HCT116 (cell line): ENCODE data around the gene DZIP1L.

ENCODE experiments used
- CEBPB ChIP-seq: IDR thresholded peaks from 2 replicates; pipeline ENCODE4 v1.6.1; 2012; ENCODE audit warnings: low read depth
- EZH2 ChIP-seq: fragments of 200-600 bp; sonication (generic); IDR thresholded peaks from 2 replicates; pipeline ENCODE4 v1.6.1; 2017; ENCODE audit warnings: antibody characterized with exemption, mixed run types
- EZH2phosphoT487 ChIP-seq: fragments of 200-600 bp; IDR thresholded peaks from 2 replicates; pipeline ENCODE4 v1.6.1; 2018; ENCODE audit warnings: antibody characterized with exemption, borderline replicate concordance
- POLR2A ChIP-seq: IDR thresholded peaks from 2 replicates; pipeline ENCODE4 v1.7.0; 2011; ENCODE audit warnings: borderline replicate concordance; ENCODE audit not compliant: insufficient read depth, insufficient read length; ENCODE audit errors: extremely low read depth
- POLR2AphosphoS5 ChIP-seq: IDR thresholded peaks from 2 replicates; pipeline ENCODE4 v1.6.1; 2011; ENCODE audit warnings: mild to moderate bottlenecking, low read depth, low read length, moderate library complexity
- RAD21 ChIP-seq: IDR thresholded peaks from 2 replicates; pipeline ENCODE4 v1.6.1; 2012; ENCODE audit warnings: low read depth, mild to moderate bottlenecking
- SP1 ChIP-seq: IDR thresholded peaks from 2 replicates; pipeline ENCODE4 v1.6.1; 2012; ENCODE audit warnings: low read depth
- SRF ChIP-seq: IDR thresholded peaks from 2 replicates; pipeline ENCODE4 v1.6.1; 2012; ENCODE audit warnings: low read depth
- TCF7L2 ChIP-seq: IDR thresholded peaks from 2 replicates; pipeline ENCODE4 v1.7.0; 2011; ENCODE audit warnings: borderline replicate concordance, inconsistent platforms; ENCODE audit not compliant: insufficient read depth, insufficient read length; ENCODE audit errors: extremely low read depth
- YY1 ChIP-seq: IDR thresholded peaks from 2 replicates; pipeline ENCODE4 v1.6.1; 2011; ENCODE audit warnings: low read length, low read depth, moderate library complexity, mild to moderate bottlenecking; ENCODE audit not compliant: insufficient replicate concordance; ENCODE audit errors: extremely low read depth
- TF ChIP-seq, protein P1 (sequence below), 3 experiments: fragments of 200-600 bp in 1 of 3; sonication (generic) in 1 of 3; IDR thresholded peaks in 2 of 3; conservative IDR thresholded peaks in 1 of 3; 2 replicates each; pipeline ENCODE4 v1.5.1; 2012 to 2017; ENCODE audit warnings: low read depth in 2 of 3, low read length in 2 of 3, antibody characterized with exemption in 1 of 3, borderline replicate concordance in 1 of 3, control low read depth in 1 of 3, mild to moderate bottlenecking in 1 of 3, mixed read lengths in 1 of 3, mixed run types in 1 of 3, moderate library complexity in 1 of 3; ENCODE audit not compliant: insufficient read depth in 1 of 3
- TF ChIP-seq, protein P2 (sequence below): IDR thresholded peaks from 2 replicates; pipeline ENCODE4 v1.6.1; 2012
- TF ChIP-seq, protein P3 (sequence below): IDR thresholded peaks from 2 replicates; pipeline ENCODE4 v1.6.1; 2012; ENCODE audit warnings: low read depth
- TF ChIP-seq, protein P4 (sequence below): IDR thresholded peaks from 2 replicates; pipeline ENCODE4 v1.6.1; 2011; ENCODE audit warnings: mild to moderate bottlenecking, low read length, moderate library complexity; ENCODE audit not compliant: insufficient replicate concordance; ENCODE audit errors: extremely low read depth

DNA sequence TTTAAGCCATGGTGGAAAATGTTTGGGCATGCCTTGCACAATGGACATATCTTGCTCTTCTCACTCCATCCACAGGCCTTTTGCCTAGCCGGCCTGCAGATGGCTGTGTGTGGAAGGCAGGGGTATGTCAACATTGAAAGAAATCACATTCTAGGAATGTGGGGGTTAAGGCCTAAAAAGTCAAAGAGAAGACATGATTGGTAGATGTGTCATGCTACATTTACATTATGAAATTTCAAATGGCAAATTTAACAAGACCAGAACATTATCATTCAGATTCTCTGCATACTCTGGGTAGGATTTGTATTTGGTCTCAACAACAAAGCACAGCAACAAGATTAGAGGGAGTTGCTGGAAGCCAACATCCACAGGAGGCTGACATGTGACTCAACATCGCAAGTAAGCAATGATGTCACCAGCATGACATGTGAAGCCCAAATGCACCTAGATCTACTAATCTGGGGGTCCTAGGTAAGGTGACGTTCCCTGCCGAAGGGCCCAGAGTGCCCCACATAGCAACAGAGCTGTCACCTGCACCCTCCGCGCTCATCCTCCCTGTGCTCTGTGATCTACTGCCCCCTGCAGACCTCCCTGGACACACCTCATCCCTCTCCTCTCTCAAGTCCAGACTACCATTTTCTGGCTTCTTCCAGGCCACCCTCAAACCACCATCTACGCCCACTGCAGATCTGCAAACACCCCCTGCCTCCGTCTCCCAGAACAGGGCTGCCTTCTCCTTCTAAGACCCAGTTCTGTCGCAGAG lies 66.1 kb downstream of the DZIP1L start:
- TF ChIP-seq, protein P1, sequence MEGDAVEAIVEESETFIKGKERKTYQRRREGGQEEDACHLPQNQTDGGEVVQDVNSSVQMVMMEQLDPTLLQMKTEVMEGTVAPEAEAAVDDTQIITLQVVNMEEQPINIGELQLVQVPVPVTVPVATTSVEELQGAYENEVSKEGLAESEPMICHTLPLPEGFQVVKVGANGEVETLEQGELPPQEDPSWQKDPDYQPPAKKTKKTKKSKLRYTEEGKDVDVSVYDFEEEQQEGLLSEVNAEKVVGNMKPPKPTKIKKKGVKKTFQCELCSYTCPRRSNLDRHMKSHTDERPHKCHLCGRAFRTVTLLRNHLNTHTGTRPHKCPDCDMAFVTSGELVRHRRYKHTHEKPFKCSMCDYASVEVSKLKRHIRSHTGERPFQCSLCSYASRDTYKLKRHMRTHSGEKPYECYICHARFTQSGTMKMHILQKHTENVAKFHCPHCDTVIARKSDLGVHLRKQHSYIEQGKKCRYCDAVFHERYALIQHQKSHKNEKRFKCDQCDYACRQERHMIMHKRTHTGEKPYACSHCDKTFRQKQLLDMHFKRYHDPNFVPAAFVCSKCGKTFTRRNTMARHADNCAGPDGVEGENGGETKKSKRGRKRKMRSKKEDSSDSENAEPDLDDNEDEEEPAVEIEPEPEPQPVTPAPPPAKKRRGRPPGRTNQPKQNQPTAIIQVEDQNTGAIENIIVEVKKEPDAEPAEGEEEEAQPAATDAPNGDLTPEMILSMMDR (IDR thresholded peaks at IDR 0.05 in 2 of 3, conservative IDR thresholded peaks at IDR 0.05 in 1 of 3; ENCODE audit: borderline replicate concordance in 1 of 3, insufficient read depth in 1 of 3, low read depth in 2 of 3, low read length in 2 of 3): no peak
- TF ChIP-seq POLR2A: no peak
- TF ChIP-seq TCF7L2: no peak
- TF ChIP-seq, protein P2, sequence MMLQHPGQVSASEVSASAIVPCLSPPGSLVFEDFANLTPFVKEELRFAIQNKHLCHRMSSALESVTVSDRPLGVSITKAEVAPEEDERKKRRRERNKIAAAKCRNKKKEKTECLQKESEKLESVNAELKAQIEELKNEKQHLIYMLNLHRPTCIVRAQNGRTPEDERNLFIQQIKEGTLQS: no peak
- no peak for TF ChIP-seq SRF
- TF ChIP-seq RAD21: no peak
- TF ChIP-seq EZH2phosphoT487: no peak
- TF ChIP-seq, protein P3, sequence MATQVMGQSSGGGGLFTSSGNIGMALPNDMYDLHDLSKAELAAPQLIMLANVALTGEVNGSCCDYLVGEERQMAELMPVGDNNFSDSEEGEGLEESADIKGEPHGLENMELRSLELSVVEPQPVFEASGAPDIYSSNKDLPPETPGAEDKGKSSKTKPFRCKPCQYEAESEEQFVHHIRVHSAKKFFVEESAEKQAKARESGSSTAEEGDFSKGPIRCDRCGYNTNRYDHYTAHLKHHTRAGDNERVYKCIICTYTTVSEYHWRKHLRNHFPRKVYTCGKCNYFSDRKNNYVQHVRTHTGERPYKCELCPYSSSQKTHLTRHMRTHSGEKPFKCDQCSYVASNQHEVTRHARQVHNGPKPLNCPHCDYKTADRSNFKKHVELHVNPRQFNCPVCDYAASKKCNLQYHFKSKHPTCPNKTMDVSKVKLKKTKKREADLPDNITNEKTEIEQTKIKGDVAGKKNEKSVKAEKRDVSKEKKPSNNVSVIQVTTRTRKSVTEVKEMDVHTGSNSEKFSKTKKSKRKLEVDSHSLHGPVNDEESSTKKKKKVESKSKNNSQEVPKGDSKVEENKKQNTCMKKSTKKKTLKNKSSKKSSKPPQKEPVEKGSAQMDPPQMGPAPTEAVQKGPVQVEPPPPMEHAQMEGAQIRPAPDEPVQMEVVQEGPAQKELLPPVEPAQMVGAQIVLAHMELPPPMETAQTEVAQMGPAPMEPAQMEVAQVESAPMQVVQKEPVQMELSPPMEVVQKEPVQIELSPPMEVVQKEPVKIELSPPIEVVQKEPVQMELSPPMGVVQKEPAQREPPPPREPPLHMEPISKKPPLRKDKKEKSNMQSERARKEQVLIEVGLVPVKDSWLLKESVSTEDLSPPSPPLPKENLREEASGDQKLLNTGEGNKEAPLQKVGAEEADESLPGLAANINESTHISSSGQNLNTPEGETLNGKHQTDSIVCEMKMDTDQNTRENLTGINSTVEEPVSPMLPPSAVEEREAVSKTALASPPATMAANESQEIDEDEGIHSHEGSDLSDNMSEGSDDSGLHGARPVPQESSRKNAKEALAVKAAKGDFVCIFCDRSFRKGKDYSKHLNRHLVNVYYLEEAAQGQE: no peak
- TF ChIP-seq, protein P4, sequence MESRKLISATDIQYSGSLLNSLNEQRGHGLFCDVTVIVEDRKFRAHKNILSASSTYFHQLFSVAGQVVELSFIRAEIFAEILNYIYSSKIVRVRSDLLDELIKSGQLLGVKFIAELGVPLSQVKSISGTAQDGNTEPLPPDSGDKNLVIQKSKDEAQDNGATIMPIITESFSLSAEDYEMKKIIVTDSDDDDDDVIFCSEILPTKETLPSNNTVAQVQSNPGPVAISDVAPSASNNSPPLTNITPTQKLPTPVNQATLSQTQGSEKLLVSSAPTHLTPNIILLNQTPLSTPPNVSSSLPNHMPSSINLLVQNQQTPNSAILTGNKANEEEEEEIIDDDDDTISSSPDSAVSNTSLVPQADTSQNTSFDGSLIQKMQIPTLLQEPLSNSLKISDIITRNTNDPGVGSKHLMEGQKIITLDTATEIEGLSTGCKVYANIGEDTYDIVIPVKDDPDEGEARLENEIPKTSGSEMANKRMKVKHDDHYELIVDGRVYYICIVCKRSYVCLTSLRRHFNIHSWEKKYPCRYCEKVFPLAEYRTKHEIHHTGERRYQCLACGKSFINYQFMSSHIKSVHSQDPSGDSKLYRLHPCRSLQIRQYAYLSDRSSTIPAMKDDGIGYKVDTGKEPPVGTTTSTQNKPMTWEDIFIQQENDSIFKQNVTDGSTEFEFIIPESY: no peak
- TF ChIP-seq POLR2AphosphoS5: no peak
- TF ChIP-seq CEBPB: no peak
- no peak for TF ChIP-seq YY1
- no peak for TF ChIP-seq SP1
- TF ChIP-seq EZH2: no peak
